GM18517 (cell line): Measurements from ENCODE around the gene FRMD4B.

Experiments
- ATAC-seq: cut with Tn5 transposase; IDR thresholded peaks from one replicate; pipeline ENCODE4 v1.9.1; 2021; ENCODE audit warnings: mild to moderate bottlenecking, moderate library complexity; ENCODE audit not compliant: unreplicated experiment

Gene FRMD4B

GRCh38 chr3:69210068-69210730 is 175.7 kb downstream of the FRMD4B start:
- no peak for ATAC-seq

GRCh38 chr3:69209413-69209812 is 176.5 kb downstream of the FRMD4B start:
- ATAC-seq, result no peak

- no peak for ATAC-seq
Measured at GRCh38 chr3:69207031-69207430, 178.9 kb downstream of the FRMD4B start.

- no peak for ATAC-seq
Measured at GRCh38 chr3:69205385-69205784, 180.5 kb downstream of the FRMD4B start.

GRCh38 chr3:69204315-69204957 is 181.5 kb downstream of the FRMD4B start:
- ATAC-seq, result peak; percentile 96

- peak; percentile 14 for ATAC-seq
Measured at GRCh38 chr3:69203631-69204314, 182.1 kb downstream of the FRMD4B start.

- ATAC-seq, result no peak
Measured at GRCh38 chr3:69201658-69202057, 184.2 kb downstream of the FRMD4B start.

- ATAC-seq, result no peak
Measured at GRCh38 chr3:69200384-69201068, 185.4 kb downstream of the FRMD4B start.

GRCh38 chr3:69199942-69200341 is 185.9 kb downstream of the FRMD4B start:
- ATAC-seq, result no peak

GRCh38 chr3:69197922-69198530 is 187.9 kb downstream of the FRMD4B start:
- ATAC-seq, result no peak

GRCh38 chr3:69197455-69197854 is 188.4 kb downstream of the FRMD4B start:
- ATAC-seq, result no peak

- no peak for ATAC-seq
Measured at GRCh38 chr3:69196876-69197275, 189.0 kb downstream of the FRMD4B start.

GRCh38 chr3:69194431-69195165 is 191.3 kb downstream of the FRMD4B start:
- no peak for ATAC-seq

- no peak for ATAC-seq
Measured at GRCh38 chr3:69193749-69194148, 192.1 kb downstream of the FRMD4B start.

- no peak for ATAC-seq
Measured at GRCh38 chr3:69191516-69191915, 194.4 kb downstream of the FRMD4B start.

- ATAC-seq, result no peak
Measured at GRCh38 chr3:69189487-69189886, 196.4 kb downstream of the FRMD4B start.

- no peak for ATAC-seq
Measured at GRCh38 chr3:69186575-69187093, 199.3 kb downstream of the FRMD4B start.

GRCh38 chr3:69182588-69183316 is 203.1 kb downstream of the FRMD4B start:
- ATAC-seq, result no peak

GRCh38 chr3:69181592-69182211 is 204.2 kb downstream of the FRMD4B start:
- no peak for ATAC-seq
